Measurements from ENCODE around the gene PTGDR2. TPM values are rescaled to one million over a fixed set of nuclear protein-coding genes. Genes with fewer than 3 reads are reported as not detected.

Gene PTGDR2
- total and polyA plus RNA-seq, 2 experiments from 2014 or later = 0.06 TPM; not detected in 1

GRCh38 chr11:60860943-60861342 is 5.2 kb upstream of the PTGDR2 start:
- Histone ChIP-seq H3K4me1 (ENCODE audit: insufficient read depth) (no peaks in the 10 kb centered on the region), H3K9me2 (ENCODE audit: insufficient read depth) (no peaks in the 10 kb centered on the region), H3K27me3 (replicated peaks; ENCODE audit: insufficient read depth) (no peaks in the 10 kb centered on the region), H3K9ac (no peak overlapping the region), H3K4me2 (ENCODE audit: unreplicated experiment) (no peak overlapping the region), H3K27ac (no peak overlapping the region), H3K36me3 (ENCODE audit: low read depth) (no peaks in the 10 kb centered on the region), H3F3A (ENCODE audit: insufficient read depth) (no peaks in the 10 kb centered on the region), H2AFZ (no peak overlapping the region), H3K9me3 (ENCODE audit: low read depth) (no peaks in the 10 kb centered on the region), H3K79me2 (ENCODE audit: insufficient read depth) (no peaks in the 10 kb centered on the region), H3K4me3 (no peak overlapping the region), H4K20me1 (ENCODE audit: insufficient read depth) (no peaks in the 10 kb centered on the region)
- no peak for TF ChIP-seq EZH2 (IDR thresholded peaks at IDR 0.05; ENCODE audit: insufficient read depth, poor library complexity, severe bottlenecking)
- TF ChIP-seq EZH2phosphoT487 (IDR thresholded peaks at IDR 0.05; ENCODE audit: insufficient read depth, low read depth) = no peak
- in situ Hi-C loops (cut with MboI) = no loop called here
- WGBS, 2 experiments (ENCODE audit: low coverage in 1 of 2, low lambda C conversion rate in 2 of 2, missing lambda C conversion rate in 2 of 2) = 17 to 21% methylated on average over 7 of the region's 7 CpGs
- no peak for DNase-seq

GRCh38 chr11:60859616-60860250 is 4.0 kb upstream of the PTGDR2 start:
- in situ Hi-C loops (cut with MboI) = no loop called here
- no peak for TF ChIP-seq EZH2phosphoT487 (IDR thresholded peaks at IDR 0.05; ENCODE audit: insufficient read depth, low read depth)
- no peak for TF ChIP-seq EZH2 (IDR thresholded peaks at IDR 0.05; ENCODE audit: insufficient read depth, poor library complexity, severe bottlenecking)

GRCh38 chr11:60858731-60859464 is 3.1 kb upstream of the PTGDR2 start:
- DNase-seq = no peak
- H3K9ac ChIP-seq = no peak overlapping the region
- no peaks in the 10 kb centered on the region for H3K9me2 ChIP-seq (ENCODE audit: insufficient read depth)
- no peak overlapping the region for H3K4me2 ChIP-seq (ENCODE audit: unreplicated experiment)
- no peaks in the 10 kb centered on the region for H3K36me3 ChIP-seq (ENCODE audit: low read depth)
- H3K27ac ChIP-seq = no peak overlapping the region
- H3F3A ChIP-seq (ENCODE audit: insufficient read depth) = no peaks in the 10 kb centered on the region
- H3K27me3 ChIP-seq (replicated peaks; ENCODE audit: insufficient read depth) = no peaks in the 10 kb centered on the region
- H3K4me1 ChIP-seq (ENCODE audit: insufficient read depth) = no peaks in the 10 kb centered on the region
- TF ChIP-seq EZH2 (IDR thresholded peaks at IDR 0.05; ENCODE audit: insufficient read depth, poor library complexity, severe bottlenecking) (no peak), EZH2phosphoT487 (IDR thresholded peaks at IDR 0.05; ENCODE audit: insufficient read depth, low read depth) (no peak)
- no peak overlapping the region for H2AFZ ChIP-seq
- H3K9me3 ChIP-seq (ENCODE audit: low read depth) = no peaks in the 10 kb centered on the region
- whole genome bisulfite sequencing, 2 experiments (ENCODE audit: low coverage in 1 of 2, low lambda C conversion rate in 2 of 2, missing lambda C conversion rate in 2 of 2) = 84 to 90% methylated on average over 4 of the region's 4 CpGs
- H3K4me3 ChIP-seq = no peak overlapping the region
- no peaks in the 10 kb centered on the region for H4K20me1 ChIP-seq (ENCODE audit: insufficient read depth)
- in situ Hi-C loops (cut with MboI) = no loop called here
- H3K79me2 ChIP-seq (ENCODE audit: insufficient read depth) = no peaks in the 10 kb centered on the region

More at GRCh38 chr11:60859616-60860250, 4.0 kb upstream of the PTGDR2 start:
- Histone ChIP-seq H3F3A (ENCODE audit: insufficient read depth) (no peaks in the 10 kb centered on the region), H3K4me3 (no peak overlapping the region), H3K4me2 (ENCODE audit: unreplicated experiment) (no peak overlapping the region), H3K9me3 (ENCODE audit: low read depth) (no peaks in the 10 kb centered on the region), H3K4me1 (ENCODE audit: insufficient read depth) (no peaks in the 10 kb centered on the region), H2AFZ (no peak overlapping the region), H3K27ac (no peak overlapping the region), H3K79me2 (ENCODE audit: insufficient read depth) (no peaks in the 10 kb centered on the region), H3K27me3 (replicated peaks; ENCODE audit: insufficient read depth) (no peaks in the 10 kb centered on the region), H3K36me3 (ENCODE audit: low read depth) (no peaks in the 10 kb centered on the region), H4K20me1 (ENCODE audit: insufficient read depth) (no peaks in the 10 kb centered on the region), H3K9me2 (ENCODE audit: insufficient read depth) (no peaks in the 10 kb centered on the region), H3K9ac (no peak overlapping the region)
- 78 to 83% methylated on average over 15 of the region's 15 CpGs for WGBS, 2 experiments (ENCODE audit: low coverage in 1 of 2, low lambda C conversion rate in 2 of 2, missing lambda C conversion rate in 2 of 2)
- DNase-seq = no peak

- Histone ChIP-seq H3K27me3 (replicated peaks; ENCODE audit: insufficient read depth) (no peaks in the 10 kb centered on the region), H3K9me2 (ENCODE audit: insufficient read depth) (no peaks in the 10 kb centered on the region), H3K79me2 (ENCODE audit: insufficient read depth) (no peaks in the 10 kb centered on the region), H3K9me3 (ENCODE audit: low read depth) (no peaks in the 10 kb centered on the region), H3K9ac (no peak overlapping the region), H3K27ac (no peak overlapping the region), H4K20me1 (ENCODE audit: insufficient read depth) (no peaks in the 10 kb centered on the region), H3K4me2 (ENCODE audit: unreplicated experiment) (no peak overlapping the region), H3F3A (ENCODE audit: insufficient read depth) (no peaks in the 10 kb centered on the region), H3K4me1 (ENCODE audit: insufficient read depth) (no peaks in the 10 kb centered on the region), H3K4me3 (no peak overlapping the region), H3K36me3 (ENCODE audit: low read depth) (no peaks in the 10 kb centered on the region), H2AFZ (no peak overlapping the region)
- WGBS, 2 experiments (ENCODE audit: low coverage in 1 of 2, low lambda C conversion rate in 2 of 2, missing lambda C conversion rate in 2 of 2) = 94 to 95% methylated on average over 8 of the region's 8 CpGs
- TF ChIP-seq EZH2phosphoT487 (IDR thresholded peaks at IDR 0.05; ENCODE audit: insufficient read depth, low read depth) (no peak), EZH2 (IDR thresholded peaks at IDR 0.05; ENCODE audit: insufficient read depth, poor library complexity, severe bottlenecking) (no peak)
- DNase-seq = no peak
- in situ Hi-C loops (cut with MboI) = no loop called here
These were observed 2.5 kb upstream of the PTGDR2 start for GRCh38 chr11:60858236-60858635.

Data from GM23248 (cell line).